GM21381 (cell line): ENCODE data around the gene SCYL2.
"Not testable (repeated sequence)": the region's sequence is repeated elsewhere in the genome, so short reads cannot be mapped to it uniquely, and the experiment has no call there.

Source experiments
- ATAC-seq: cut with Tn5 transposase; IDR thresholded peaks from one replicate; pipeline ENCODE4 v1.9.1; 2021; ENCODE audit warnings: mild to moderate bottlenecking, moderate library complexity; ENCODE audit not compliant: unreplicated experiment

Gene SCYL2

DNA sequence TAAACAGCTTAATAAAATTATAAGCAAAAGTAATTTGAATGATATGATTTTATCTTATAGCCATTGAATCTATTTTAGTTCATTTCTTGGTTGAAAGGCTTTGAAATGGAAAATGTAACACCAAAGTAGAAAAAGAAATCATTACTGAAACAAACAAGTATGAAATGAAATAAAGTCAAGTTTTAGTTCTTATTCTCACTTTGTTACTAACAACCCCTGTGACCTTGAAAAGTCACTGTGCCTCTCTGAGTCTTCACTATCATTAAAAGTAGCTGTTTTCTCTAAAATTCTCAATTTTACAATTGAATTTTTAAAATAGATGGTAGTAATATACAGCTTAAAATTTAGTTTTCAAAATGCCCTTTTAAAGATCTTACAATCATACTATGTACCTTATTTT lies 57.5 kb downstream of the SCYL2 start:
- no peak for ATAC-seq

DNA sequence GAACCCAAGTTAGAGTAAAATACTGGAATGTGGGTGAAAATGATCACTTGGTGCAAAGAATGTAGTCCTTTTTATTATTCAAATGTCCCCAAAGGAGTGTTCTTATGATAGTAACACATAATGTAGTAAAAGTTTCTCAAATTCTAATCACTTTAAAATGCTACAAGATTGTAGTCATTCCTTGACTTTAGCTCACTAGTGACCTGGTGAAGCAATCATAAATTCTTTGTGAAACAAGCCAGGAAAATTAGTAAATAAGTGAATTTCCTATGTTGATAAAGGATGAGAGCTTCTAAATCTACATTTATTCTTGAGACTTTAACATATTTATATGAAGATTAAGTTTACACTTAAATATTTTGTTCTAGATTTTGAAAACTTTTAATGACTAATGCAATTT lies 59.2 kb downstream of the SCYL2 start:
- ATAC-seq = no peak

DNA sequence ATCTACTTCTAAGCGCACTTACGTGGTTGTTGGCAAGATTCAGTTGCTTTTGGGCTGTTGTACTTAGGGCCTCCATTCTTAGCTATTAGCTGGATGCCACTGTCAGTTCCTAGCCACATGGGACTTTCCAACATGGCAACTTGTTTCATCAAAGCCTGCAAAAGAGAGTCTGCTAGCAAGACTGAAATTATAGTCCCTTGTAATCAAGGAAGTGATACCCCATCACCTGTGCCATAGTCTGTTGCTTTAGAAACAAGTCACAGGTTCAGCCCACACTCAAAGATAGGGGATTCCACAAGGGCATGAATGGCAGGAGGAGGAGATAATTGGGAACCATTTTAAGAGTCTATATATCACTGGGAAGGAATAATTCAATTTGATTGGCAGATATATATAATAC lies 62.8 kb downstream of the SCYL2 start:
- peak; percentile 89 for ATAC-seq

DNA sequence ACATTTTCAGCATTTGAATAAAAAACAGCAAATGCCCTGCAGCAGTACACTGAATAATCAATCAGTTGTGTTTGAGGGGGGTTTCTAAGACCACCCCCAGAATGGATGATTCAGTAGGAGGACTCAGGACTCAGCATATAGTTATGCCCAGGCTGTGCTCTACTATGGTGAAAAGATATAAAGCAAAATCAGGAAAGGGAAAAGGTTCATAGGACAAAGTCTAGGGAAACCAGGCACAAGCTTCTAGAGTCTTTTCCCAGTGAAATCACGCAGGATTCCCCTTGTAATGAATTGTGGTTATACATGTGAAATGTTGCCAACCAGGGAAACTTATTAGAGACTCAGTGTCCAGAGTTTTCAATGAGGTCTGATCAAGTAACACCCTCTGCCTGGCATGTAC lies 64.9 kb downstream of the SCYL2 start:
- no peak for ATAC-seq

DNA sequence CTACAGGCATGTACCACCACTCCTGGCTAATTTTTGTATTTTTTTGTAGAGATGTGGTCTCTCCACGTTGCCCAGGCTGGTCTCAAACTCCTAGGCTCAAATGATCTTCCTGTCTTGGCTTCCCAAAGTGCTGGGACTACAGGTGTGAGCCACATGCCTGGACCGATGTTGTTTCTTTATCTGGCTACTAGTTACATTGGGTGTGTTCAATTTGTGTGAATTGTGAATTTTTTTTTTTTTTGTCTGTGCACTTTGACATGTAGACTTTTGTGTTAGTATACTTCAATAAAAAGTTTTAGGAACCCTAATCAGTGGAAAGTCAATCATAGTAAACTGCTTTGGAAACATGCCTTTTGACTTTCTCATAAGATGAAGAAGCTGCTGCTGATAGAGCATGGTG lies 65.9 kb downstream of the SCYL2 start:
- no peak for ATAC-seq

DNA sequence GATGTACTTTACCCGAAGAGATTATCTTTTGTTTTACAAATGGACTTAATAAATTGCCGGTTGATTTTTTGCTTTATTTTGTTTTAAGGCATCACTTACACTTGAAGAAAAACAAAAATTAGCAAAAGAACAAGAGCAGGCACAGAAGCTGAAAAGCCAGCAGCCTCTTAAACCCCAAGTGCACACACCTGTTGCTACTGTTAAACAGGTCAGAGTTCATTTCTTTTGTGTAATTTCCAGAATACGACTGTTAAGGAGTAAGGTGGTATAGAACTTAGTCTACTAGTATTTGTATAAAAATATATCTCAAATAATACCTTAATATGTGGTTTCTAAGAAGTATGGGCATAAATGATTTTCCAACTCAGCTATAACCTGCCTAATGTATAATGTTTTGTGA lies 70.3 kb downstream of the SCYL2 start:
- ATAC-seq = no peak

DNA sequence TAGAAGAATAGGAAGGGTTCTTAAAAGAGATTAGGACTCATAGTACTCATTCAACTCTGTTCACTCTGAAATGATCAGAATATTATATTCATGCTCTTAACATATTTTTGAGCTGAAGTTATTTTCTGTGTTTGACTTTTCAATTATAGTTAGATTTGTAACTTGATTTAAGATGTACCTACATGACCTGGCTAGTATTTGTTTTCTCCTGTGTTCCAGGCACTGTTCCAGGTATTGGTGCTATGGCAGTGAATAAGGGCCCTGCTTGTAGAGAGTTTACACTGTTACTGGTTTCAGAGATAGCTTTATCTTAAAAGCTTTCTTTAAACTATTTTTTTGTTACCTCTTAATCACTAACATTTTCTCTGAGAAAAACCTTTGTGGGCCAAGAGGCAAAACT lies 70.8 kb downstream of the SCYL2 start:
- ATAC-seq = no peak

DNA sequence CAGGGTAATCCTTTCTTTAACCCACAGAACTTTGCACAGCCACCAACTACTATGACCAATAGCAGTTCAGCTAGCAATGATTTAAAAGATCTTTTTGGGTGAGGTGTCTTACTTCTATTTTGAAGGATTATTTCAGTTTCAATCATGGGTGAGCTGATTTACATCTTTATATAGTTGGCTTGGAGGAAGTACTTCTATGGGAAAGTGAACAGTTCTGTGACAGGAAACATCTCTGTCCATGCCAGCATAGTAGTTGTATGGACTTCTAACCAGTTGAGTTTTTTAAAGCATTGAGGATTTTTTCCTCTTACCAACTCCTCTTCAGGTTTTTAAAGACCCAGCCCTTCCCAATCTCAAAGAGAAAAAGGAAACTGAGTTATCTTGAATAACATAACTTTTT lies 72.1 kb downstream of the SCYL2 start:
- ATAC-seq = peak; percentile 58

DNA sequence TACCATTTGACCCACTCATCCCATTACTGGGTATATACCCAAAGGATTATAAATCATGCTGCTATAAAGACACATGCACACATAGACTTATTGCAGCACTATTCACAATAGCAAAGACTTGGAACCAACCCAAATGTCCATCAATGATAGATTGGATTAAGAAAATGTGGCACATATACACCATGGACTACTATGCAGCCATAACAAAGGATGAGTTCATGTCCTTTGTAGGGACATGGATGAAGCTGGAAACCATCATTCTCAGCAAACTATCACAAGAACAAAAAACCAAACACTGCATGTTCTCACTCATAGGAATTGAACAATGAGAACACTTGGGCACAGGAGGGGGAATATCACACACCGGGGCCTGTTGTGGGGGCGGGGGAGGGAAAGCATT lies 75.9 kb downstream of the SCYL2 start:
- not testable (repeated sequence) for ATAC-seq

DNA sequence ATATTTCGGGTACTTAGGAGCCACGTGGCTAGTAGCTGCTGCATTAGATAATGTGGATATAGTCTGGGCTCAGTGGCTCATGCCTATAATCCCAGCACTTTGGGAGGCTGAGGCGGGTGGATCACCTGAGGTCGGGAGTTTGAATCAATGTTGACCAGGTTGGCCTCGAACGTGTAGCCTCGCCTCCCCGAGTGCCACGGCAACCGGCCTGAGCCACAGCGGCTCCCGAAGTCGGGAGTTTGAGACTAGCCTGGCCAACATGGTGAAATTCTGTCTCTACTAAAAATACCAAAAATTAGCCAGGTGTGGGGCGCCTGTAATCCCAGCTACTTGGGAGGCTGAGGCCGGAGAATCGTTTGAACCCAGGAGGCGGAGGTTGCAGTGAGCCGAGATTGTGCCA lies 77.4 kb downstream of the SCYL2 start:
- ATAC-seq = not testable (repeated sequence)

DNA sequence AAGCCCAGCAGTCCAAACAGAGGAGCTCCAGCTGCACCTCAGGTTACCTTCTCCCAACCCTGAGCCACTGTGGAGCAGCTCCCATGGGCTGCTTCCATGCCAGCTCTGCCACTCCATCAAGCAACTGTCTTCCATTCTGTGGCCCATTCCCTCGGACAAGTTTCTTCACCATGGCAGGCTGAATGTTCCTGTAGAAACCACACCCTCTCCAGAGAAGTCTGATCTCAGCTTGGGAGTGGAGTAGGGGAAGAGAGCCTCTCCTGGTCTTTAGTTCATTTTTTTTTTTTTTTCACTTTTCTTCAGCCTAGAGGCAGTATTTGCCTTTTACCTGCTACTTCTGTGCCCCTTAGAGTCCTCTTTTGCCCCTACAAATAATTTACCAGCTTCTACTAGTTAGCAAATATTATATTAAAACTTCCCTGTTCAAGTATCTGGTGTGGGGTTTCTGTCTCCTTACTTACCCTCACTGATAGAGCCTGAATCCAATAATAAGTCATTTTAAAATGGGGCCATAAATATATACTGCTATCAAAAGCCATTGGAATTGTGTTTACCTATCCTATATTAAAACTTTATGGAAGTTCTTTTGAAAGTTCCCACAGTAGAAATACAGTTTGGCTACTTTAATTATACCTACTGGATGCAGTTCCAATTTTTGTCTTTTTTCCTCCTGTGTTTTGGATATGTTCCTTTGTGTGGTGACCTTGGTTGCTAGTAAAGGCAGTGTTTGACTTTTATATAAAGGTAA lies 78.2 kb downstream of the SCYL2 start:
- no peak for ATAC-seq

DNA sequence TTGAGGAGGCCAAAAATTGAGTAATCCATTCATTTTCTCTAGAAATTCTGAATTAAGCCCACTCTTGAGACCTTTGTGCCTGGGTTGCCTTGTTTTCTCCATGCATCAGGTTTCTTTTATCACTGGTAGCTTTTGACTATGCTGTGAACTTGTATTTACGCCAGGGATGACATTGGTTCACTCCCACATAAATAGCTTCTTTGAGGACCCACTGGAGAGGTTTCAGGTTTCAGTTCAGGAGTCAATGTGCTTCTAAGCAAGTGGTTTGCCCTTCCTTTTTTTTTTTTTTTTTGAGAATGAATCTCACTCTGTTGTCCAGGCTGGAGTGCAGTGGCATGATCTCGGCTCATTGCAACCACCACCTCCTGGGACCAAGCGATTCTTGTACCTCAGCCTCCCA lies 79.7 kb downstream of the SCYL2 start:
- ATAC-seq = no peak

DNA sequence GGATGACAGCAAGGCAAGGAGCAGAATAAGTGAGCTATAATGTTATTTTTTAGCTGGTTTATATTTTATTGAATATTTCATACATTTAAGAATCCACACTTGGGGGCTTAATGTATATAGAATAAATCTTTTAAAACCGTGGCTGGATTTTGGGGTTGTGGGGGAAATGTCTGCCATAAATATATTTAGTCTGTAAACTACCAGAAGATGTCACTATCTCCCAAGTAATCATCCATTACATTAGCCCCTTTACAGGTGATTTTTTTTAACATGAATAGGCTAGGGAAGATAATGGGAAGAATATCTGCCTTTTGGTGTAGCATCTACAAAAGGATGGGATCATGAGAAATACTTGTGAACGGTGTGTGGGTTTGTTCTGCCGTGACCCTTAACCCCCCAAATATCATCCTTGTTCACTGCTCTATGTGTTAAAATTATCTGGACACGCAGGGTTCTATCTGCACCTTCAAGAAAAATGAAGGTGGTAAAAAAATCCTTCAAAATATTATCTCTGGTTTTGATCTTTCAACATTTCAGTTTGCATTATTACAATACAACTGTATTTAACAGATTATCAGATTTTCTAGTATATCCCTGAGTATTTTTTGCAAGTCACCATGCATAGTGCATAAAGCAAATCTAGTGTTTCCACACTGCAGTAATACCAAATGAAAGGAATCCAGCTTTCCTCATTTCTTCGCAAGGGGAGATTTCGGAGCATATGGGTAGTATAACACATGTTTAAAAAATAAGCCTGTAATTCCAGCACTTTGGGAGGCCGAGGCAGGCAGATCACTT lies 81.9 kb downstream of the SCYL2 start:
- no peak for ATAC-seq

DNA sequence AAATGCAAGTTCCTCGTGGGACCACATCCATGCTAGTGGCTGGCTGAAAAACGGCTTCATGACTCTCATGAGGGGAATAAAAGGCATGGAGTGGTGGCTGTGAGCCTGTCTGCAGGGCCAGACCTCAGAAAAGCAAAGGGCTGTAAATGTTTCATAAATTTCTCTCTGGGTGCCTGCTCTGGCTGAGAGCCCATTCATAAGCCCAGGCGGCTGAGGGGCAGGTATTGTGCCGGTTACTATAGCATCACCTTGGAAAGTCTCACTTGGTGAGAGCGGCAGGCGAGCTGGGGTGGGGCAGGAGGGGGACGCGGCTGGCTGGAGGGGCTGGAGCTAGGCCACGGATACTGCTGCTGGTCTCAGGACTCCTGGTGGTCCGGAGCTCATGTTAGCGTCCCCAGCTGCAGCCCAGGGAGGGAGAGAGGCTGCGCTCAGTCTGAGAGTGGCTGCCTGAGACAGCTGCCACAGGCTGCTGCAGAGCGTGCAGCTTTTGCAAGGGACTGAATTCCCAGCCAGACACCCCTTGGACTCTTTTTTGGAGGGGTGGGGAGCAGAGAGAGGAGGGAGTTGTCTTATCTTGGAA lies 89.8 kb downstream of the SCYL2 start, which contains the start of gene SLC17A8:
SLC17A8 (plus strand) TSS at position 431 of the 580 bp plus-strand sequence. CDS start 318 bp downstream, outside the sequence.
- no peak for ATAC-seq

DNA sequence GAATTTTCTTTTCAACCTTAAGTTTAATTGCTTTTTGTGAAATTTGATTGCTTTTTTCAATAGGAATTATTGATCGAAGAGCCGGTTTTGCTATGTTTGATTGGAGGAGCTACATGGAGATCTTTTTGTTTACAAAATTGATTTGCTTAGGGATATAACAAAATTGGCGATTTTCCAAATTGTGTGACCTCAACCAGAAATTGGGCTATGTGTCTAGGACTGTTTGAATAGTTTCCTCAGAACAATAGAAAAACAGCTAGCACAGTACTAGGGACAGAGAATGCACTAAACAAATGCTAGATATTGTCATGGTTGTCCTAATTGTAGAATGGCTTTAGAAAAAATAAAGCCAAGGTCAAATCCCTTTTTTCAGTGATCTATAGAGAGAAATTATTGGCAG lies 92.3 kb downstream of the SCYL2 start:
- ATAC-seq = no peak

DNA sequence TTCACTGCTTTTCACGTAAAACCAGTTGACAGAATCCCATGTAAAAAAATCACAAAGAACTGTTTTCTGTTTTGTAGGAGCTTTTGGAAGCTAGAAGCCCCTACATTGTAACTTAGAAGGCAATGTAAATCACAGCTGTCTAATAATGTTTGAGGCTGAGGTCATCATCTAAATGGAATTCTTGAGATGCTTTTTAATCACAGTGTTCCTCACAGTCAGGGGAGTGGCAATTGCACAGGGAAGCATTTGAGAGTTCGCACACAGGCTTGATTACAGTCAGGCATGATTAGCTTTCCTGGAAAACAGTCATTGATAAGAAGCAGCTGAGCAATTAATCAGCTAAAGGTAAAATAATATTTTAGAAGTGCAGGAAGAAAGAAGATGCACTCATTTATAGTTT lies 92.8 kb downstream of the SCYL2 start:
- no peak for ATAC-seq

DNA sequence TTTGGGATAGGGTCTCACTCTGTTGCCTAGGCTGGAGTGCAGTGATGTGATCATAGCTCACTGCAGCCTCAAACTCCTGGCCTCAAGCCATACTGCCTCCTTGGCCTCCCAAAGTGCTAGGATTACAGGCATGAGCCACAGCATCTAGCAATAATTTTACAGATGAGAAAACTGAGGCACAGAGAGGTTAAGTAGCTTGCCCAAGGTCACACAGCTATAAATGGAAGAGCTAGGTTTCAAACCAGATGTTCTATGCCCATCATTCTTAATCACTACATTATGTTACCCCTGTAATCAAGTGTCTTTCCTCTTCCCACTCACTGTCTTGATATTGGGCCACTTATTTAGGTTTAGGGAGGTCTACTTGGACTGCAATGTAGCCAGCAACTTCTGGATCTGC lies 93.5 kb downstream of the SCYL2 start:
- no peak for ATAC-seq

DNA sequence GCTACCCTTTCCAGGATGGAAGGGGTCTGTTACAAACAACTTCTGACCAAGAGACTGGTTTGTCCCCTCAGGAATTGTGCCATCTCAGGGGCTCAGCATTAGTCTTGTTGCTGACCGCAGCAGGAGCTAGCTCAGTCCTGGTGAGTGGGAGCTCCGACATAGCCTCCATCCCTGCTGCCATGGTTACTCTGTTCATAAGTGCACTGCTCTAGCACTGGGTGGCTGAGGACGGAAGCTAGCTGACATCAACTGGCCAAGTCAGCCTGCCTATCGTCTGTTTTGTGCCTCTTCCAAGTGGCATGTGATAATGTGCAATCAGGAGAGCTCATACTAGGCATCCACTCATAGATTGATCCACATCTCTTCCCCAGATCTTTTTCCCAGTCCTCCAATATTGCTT lies 97.3 kb downstream of the SCYL2 start:
- no peak for ATAC-seq

DNA sequence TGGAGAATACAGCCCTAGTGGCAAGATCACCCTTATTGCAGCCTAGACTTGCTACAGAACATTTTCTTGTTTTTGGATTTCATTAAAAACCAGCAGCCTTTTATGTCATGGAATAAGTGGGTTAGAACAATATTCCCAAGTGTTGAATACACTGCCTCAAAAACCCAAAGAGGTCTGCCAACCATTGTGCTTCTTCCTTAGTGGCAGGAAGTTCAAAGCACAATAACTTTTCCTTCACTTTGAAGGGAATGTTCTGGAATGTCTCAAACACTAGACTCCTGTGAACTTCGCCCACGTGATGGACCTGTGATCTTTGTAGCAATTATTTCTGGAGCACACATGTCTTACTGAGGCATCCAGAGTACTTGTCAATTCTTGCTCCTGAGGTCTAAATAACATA lies 98.4 kb downstream of the SCYL2 start:
- ATAC-seq = no peak

DNA sequence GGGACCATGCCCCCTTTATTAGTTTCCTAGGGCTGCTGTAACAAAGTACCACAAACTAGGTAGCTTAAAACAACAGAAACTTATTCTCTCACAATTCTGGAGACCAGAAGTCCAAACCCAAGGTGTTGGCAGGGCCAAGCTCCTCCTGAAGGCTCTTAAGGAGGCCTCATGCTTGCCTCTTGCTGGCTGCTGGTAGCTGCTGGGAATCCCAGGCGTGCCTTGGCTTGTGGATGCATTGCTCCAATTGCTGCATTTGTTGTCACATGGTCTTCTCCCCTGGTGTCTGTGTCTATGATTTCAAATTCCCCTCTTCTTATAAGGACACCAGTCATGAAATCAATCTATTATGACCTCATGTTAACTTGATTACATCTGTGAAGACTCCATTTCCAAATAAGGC lies 101.1 kb downstream of the SCYL2 start:
- no peak for ATAC-seq

DNA sequence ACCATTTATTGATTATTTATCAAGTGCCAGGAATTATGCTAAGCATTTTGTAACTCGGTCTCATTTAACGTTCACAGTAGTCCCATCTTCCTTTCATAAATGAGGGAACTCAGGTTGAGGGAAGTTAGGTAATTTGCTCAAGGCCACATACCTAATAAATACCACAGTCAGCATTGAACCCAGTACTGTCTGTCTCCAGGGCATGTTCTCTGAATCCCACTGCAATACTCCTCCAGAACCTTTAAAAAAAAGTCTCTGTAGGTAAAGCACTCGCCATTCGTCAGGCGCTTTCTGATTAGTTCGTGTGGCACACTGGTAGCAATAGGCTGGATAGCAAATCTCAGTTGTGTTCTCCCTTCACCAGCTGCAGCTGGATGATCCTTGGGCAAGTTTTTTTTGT lies 104.2 kb downstream of the SCYL2 start:
- no peak for ATAC-seq
